Activated T-cell treated with anti-CD3 and anti-CD28 coated beads, Interleukin-2, amount 50 U/mL, for 4 hours (primary cell): Measurements from ENCODE around the gene NAP1L4. TPM values are rescaled to one million over a fixed set of nuclear protein-coding genes. Genes with fewer than 3 reads are reported as not detected.

ENCODE experiments used
- ATAC-seq, 2 donors: fragments of 200-7000 bp; cut with Tn5 transposase; one replicate each; pipeline ENCODE4 v1.10.0; 2021
- DNase-seq: peaks from one replicate; pipeline ENCODE4 v3.0.0-alpha.2; 2020
- H3K27me3 Mint-ChIP-seq: one replicate; pipeline ENCODE4 v1.8.0; 2021; ENCODE audit warnings: low read depth, mixed read lengths
- H3K36me3 Mint-ChIP-seq: one replicate; pipeline ENCODE4 v1.8.0; 2022; ENCODE audit warnings: mixed read lengths; ENCODE audit not compliant: insufficient read depth
- H3K4me1 Mint-ChIP-seq: one replicate; pipeline ENCODE4 v1.8.0; 2021; ENCODE audit warnings: low read depth, mixed read lengths
- H3K4me3 Mint-ChIP-seq: one replicate; pipeline ENCODE4 v1.8.0; 2021; ENCODE audit warnings: mild to moderate bottlenecking, moderate library complexity, mixed read lengths
- H3K9me3 Mint-ChIP-seq: one replicate; pipeline ENCODE4 v1.8.0; 2021; ENCODE audit warnings: mixed read lengths
- total RNA-seq, 3 donors: library from RNA; stranded (reverse); gene quantifications; one replicate each; pipeline ENCODE4 v1.2.1, GENCODE V29; 2021

NAP1L4 gene
- 100 to 1,000 TPM; 194 to 201 (median 199) TPM for total RNA-seq

DNA sequence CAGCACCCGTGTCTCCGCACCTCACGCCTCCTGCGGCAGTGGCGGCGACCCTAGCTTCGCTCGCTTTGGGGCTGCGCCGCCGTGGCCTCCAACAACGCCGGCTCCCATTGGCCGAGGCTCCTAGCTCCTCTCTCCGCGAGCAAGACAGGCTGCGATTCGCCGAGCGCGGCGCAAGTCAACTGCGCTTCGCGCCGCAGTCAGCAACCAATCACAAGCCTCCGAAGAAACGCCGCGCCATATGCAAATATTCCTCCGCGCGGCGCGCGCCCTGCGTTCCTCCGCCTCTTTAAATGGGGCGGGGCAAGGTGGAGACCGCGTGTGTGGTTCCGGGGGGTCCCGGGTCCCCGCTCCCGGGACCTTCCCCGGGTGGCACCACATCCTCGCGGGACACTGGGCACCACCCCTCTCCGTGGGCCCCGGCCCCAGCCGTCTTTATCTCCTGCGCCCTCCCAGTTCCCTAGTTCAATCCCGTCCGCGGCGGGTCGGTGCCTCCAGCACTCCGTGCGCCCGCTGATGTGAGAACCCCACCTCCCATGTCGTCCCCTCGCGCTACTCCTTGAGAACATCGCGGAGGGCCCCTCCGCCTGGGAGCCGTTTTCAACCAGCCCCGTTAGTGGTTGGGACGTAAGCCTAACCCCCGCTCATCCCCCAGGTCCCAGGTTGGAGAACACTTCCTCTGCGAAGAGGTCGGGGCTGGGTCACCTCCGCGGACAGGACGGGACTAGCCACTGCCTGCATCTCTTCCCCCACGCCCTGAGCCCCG, at the start of gene NAP1L4:
NAP1L4 (minus strand) TSS at position 96 of the 763 bp plus-strand sequence. CDS start 13,109 bp downstream, outside the sequence.
- ATAC-seq (peak; percentile 80), DNase-seq (peak; percentile 96)
- H3K9me3 Mint-ChIP-seq, result no peaks in the 10 kb centered on the region
- peaks cover 7% of the 10 kb centered on the region for H3K36me3 Mint-ChIP-seq
- H3K4me3 Mint-ChIP-seq, result peak within 1 kb of the TSS; percentile 100
- H3K4me1 Mint-ChIP-seq, result peaks cover 27% of the 10 kb centered on the region
- H3K27me3 Mint-ChIP-seq, result no peaks in the 10 kb centered on the region

- no peaks in the 10 kb centered on the region for H3K9me3 Mint-ChIP-seq
- peaks cover 37% of the 10 kb centered on the region for H3K36me3 Mint-ChIP-seq
- no peaks in the 10 kb centered on the region for H3K27me3 Mint-ChIP-seq
- ATAC-seq (no peak), DNase-seq (no peak)
- peaks cover 24% of the 10 kb centered on the region for H3K4me1 Mint-ChIP-seq
- no peak overlapping the region for H3K4me3 Mint-ChIP-seq
Observed at GRCh38 chr11:3040881-3041280, 48.8 kb upstream of the NAP1L4 start.

GRCh38 chr11:3037945-3038271, 45.8 kb upstream of the NAP1L4 start:
- no peak for ATAC-seq

DNA sequence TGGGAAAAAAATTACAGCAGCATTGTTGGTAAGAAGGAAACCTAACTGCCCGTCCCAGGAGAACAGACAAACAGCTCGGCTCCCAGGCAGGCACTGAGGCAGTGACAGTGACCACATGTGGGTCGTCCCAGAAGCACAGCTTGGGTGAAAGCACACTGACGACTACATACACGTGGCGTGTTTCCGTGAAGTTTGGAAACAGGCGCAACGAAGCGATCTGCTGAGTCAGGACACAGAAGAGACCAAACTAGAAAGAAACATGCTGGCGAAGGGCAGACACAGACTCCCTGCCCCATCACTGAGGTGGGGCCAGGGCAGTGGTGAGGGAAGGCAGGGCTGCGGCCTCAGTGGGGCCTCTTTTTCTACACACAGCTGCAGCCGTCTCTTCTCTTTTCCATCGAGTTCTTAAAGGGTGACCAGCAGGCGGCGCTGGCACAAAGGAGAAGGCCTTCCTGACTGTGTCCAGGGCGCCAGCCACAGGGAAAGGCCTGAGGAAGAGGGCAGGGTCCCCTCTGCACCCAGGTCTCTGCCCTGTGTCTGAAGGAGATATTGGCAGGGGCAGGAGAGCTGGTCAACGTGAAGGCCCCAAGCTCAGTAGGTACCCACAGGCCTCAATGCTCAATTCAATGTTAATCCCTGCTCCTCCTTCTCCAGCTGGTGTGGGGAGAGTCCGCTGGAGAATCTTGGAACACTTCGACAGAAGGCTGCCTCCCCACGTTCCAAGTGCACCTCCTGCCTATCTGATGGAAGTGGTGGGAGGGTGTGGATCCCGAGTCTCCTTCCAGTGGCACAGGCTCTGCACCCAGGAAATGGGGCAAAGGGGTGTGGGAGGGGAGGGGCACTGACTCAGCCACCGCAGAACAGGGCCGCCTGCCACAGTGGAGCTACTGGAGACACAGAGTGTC, 45.2 kb upstream of the NAP1L4 start:
- peaks cover 51% of the 10 kb centered on the region for H3K36me3 Mint-ChIP-seq
- H3K9me3 Mint-ChIP-seq, result no peaks in the 10 kb centered on the region
- ATAC-seq, result peak; percentile 73 to 82
- no peaks in the 10 kb centered on the region for H3K27me3 Mint-ChIP-seq
- H3K4me3 Mint-ChIP-seq, result no peak overlapping the region
- peak; percentile 36 for DNase-seq
- H3K4me1 Mint-ChIP-seq, result peaks cover 23% of the 10 kb centered on the region

More at GRCh38 chr11:3037945-3038271, 45.8 kb upstream of the NAP1L4 start:
- H3K4me1 Mint-ChIP-seq, result peaks cover 23% of the 10 kb centered on the region
- DNase-seq, result no peak
- H3K36me3 Mint-ChIP-seq, result peaks cover 46% of the 10 kb centered on the region
- H3K27me3 Mint-ChIP-seq, result no peaks in the 10 kb centered on the region
- no peaks in the 10 kb centered on the region for H3K9me3 Mint-ChIP-seq
- H3K4me3 Mint-ChIP-seq, result no peak overlapping the region

DNA sequence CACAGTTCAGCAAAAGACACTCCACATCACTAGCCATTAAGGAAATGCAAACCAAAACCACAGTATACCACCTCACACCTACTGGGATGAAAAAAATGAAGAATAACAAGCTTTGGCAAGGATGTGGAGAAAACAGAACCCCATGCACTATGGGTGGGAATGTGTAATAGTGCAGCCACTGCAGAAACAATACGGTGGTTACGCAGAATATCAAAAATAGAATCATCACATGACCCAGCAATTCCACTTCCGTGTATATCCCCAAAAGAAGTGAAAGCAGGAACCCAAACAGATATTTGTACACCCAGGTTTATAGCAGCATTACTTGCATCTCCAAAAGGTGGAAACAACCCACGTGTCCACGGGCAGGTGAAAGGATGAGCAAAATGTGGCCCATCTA, 44.3 kb upstream of the NAP1L4 start:
- no peak overlapping the region for H3K4me3 Mint-ChIP-seq
- peaks cover 22% of the 10 kb centered on the region for H3K4me1 Mint-ChIP-seq
- DNase-seq, result no peak
- peaks cover 52% of the 10 kb centered on the region for H3K36me3 Mint-ChIP-seq
- no peaks in the 10 kb centered on the region for H3K9me3 Mint-ChIP-seq
- no peaks in the 10 kb centered on the region for H3K27me3 Mint-ChIP-seq
- no peak for ATAC-seq

DNA sequence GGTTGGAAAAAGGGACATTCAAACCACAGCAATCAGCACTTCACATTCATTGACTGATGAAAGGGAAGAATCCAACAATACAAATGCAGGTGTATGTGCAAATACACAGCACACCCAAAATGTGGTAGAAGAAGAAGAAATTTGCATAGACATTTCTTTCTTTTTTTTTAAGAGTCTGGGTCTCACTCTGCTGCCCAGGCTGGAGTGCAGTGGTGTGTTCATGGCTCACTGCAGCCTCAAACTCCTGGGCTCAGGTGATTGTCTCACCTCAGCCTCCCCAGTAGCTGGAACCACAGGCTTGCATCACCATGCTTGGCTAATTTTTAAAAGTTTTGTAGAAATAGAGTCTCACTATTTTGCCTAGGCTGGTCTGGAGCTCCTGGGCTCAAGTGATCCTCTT, 43.2 kb upstream of the NAP1L4 start:
- peaks cover 59% of the 10 kb centered on the region for H3K36me3 Mint-ChIP-seq
- no peak overlapping the region for H3K4me3 Mint-ChIP-seq
- no peaks in the 10 kb centered on the region for H3K9me3 Mint-ChIP-seq

DNA sequence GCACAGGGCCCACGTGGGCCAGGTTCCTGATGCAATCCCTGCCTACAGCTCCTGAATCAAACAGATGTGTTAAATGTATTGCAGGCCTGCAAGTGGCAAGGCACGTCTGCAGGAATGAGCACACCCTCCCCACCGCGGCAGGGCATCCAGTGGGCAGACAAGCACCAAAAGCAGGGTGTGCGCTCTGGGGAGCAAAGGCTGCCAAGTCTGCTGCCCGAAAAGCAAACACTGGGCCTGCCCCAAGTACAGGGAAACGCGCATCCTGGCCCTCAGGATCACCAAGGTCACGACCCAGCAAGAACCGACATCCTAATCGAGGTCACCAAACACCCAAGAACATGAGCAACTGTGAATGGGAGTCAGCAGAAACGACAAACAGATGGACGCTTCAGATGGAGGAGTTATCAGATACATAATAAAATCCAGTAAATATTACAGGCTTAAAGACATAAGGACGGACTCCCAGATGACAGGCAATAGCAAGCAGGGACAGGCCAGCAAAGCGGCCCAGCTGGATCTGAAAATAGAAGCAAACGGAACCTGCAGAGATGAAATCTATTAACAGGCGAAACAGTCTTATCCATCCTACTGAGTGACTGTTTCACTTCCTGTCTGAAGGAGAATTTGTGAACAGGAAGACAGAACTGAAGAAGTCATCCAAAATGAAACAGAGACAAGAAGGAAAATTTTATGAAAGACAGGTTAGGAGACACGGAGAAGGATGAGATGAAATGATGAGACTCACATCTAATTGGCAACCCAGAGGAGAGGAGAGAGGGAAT, 38.4 kb upstream of the NAP1L4 start:
- Mint-ChIP-seq H3K27me3 (no peaks in the 10 kb centered on the region), H3K4me3 (no peak overlapping the region), H3K9me3 (no peaks in the 10 kb centered on the region), H3K4me1 (peaks cover 6% of the 10 kb centered on the region), H3K36me3 (peaks cover 60% of the 10 kb centered on the region)
- ATAC-seq (no peak), DNase-seq (no peak)

More for the DNA sequence above, 43.2 kb upstream of the NAP1L4 start:
- Mint-ChIP-seq H3K4me1 (peaks cover 25% of the 10 kb centered on the region), H3K27me3 (no peaks in the 10 kb centered on the region)
- ATAC-seq, result no peak
- DNase-seq, result no peak

GRCh38 chr11:3028813-3029212, 36.7 kb upstream of the NAP1L4 start:
- Mint-ChIP-seq H3K9me3 (no peaks in the 10 kb centered on the region), H3K36me3 (peaks cover 56% of the 10 kb centered on the region), H3K27me3 (no peaks in the 10 kb centered on the region), H3K4me3 (no peak overlapping the region), H3K4me1 (peaks cover 3% of the 10 kb centered on the region)
- ATAC-seq (no peak), DNase-seq (no peak)

GRCh38 chr11:3026803-3027202, 34.7 kb upstream of the NAP1L4 start:
- H3K4me1 Mint-ChIP-seq, result peaks cover 23% of the 10 kb centered on the region
- no peaks in the 10 kb centered on the region for H3K9me3 Mint-ChIP-seq
- ATAC-seq (no peak), DNase-seq (no peak)
- H3K27me3 Mint-ChIP-seq, result no peaks in the 10 kb centered on the region
- H3K36me3 Mint-ChIP-seq, result peaks cover 56% of the 10 kb centered on the region
- no peak overlapping the region for H3K4me3 Mint-ChIP-seq

DNA sequence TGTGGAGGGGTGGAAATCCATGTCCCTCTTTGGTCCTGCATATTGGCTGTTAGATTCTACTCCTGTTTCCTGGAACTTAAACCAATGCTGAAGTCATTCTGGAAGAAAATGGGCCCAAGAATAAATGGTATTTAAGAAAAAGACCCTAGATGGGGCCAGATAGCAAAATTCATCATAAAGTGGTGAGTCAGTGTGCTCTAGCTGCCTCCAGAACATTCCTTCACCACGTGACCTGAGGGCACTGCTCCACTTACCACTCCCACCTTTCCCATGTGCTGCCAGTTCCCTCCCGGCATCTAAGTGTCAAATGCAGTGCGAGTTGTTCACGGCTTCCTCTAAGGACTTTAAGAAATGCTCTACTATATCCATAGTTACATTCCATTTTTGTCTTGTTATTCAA, 30.9 kb upstream of the NAP1L4 start:
- no peak for ATAC-seq
- DNase-seq, result no peak
- Mint-ChIP-seq H3K36me3 (peaks cover 42% of the 10 kb centered on the region), H3K4me1 (peaks cover 27% of the 10 kb centered on the region), H3K4me3 (no peak overlapping the region), H3K9me3 (no peaks in the 10 kb centered on the region), H3K27me3 (no peaks in the 10 kb centered on the region)

GRCh38 chr11:3022300-3022967, 30.3 kb upstream of the NAP1L4 start:
- ATAC-seq (peak; percentile 66 to 71), DNase-seq (no peak)
- Mint-ChIP-seq H3K36me3 (peaks cover 43% of the 10 kb centered on the region), H3K27me3 (no peaks in the 10 kb centered on the region), H3K4me3 (no peak overlapping the region), H3K9me3 (no peaks in the 10 kb centered on the region), H3K4me1 (peaks cover 32% of the 10 kb centered on the region)

- no peak for DNase-seq
- no peak overlapping the region for H3K4me3 Mint-ChIP-seq
- H3K27me3 Mint-ChIP-seq, result no peaks in the 10 kb centered on the region
- peaks cover 38% of the 10 kb centered on the region for H3K4me1 Mint-ChIP-seq
- H3K9me3 Mint-ChIP-seq, result no peaks in the 10 kb centered on the region
- peaks cover 42% of the 10 kb centered on the region for H3K36me3 Mint-ChIP-seq
- ATAC-seq, result peak; percentile 58 to 79
Observed at GRCh38 chr11:3021125-3021524, 29.0 kb upstream of the NAP1L4 start.

- DNase-seq (no peak), ATAC-seq (no peak)
- Mint-ChIP-seq H3K4me3 (no peak overlapping the region), H3K27me3 (no peaks in the 10 kb centered on the region), H3K4me1 (peaks cover 47% of the 10 kb centered on the region), H3K9me3 (no peaks in the 10 kb centered on the region), H3K36me3 (peaks cover 43% of the 10 kb centered on the region)
Observed at GRCh38 chr11:3020011-3020410, 27.9 kb upstream of the NAP1L4 start.

DNA sequence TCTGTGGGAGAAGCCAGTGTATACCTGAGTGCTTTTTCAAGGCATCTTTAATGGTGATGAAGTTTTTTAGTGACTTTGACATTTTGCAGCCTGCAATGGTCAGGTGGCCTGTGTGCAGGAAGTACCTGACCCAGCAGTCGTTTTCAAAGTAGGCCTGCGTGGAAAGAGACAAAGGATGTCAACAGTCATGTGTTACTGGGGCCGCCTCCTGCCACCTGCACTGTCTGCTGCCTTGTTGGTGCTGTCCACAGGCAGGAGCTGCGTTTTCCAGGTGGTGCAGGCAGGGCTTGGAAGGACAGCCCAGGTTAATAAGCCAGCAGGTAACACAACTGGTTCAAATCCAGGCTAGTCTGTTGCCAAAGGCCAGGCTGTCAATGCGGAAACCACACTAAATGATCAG, 26.5 kb upstream of the NAP1L4 start:
- no peaks in the 10 kb centered on the region for H3K27me3 Mint-ChIP-seq

More for the DNA sequence above, 26.5 kb upstream of the NAP1L4 start:
- Mint-ChIP-seq H3K4me3 (no peak overlapping the region), H3K4me1 (peaks cover 59% of the 10 kb centered on the region), H3K36me3 (peaks cover 46% of the 10 kb centered on the region), H3K9me3 (no peaks in the 10 kb centered on the region)
- no peak for ATAC-seq
- DNase-seq, result no peak
